HL-60/S4 (cell line): ENCODE data around the gene ANKLE1.
"Not testable (repeated sequence)": the region's sequence is repeated elsewhere in the genome, so short reads cannot be mapped to it uniquely, and the experiment has no call there.

Experiments used
- in situ Hi-C: fragments of 300-500 bp; cut with MboI; formaldehyde crosslinking; loops from 2 replicates; pipeline ENCODE4 v1.14.3; 2022; ENCODE audit warnings: low sequenced_read_pairs

Gene ANKLE1

DNA sequence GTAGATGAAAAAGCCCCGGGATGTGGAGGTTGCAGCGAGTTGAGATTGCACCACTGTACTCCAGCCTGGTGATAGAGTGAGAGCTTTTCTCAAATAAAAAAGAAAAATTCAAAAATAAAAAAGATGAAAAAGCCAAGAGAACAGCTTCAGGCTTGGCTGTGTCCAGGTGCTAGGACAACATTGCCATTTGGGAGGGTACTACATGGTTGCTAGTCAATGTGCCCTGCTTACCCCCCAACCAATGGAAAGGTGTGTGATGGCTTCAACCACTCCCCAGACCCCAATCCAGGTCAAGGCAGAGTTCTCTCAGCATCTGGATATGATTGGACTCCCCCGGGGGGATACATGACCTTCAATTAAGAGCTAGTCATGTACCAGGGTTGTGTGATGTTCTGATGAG is 2.3 kb upstream of the ANKLE1 start:
- in situ Hi-C loops, result no loop called here

DNA sequence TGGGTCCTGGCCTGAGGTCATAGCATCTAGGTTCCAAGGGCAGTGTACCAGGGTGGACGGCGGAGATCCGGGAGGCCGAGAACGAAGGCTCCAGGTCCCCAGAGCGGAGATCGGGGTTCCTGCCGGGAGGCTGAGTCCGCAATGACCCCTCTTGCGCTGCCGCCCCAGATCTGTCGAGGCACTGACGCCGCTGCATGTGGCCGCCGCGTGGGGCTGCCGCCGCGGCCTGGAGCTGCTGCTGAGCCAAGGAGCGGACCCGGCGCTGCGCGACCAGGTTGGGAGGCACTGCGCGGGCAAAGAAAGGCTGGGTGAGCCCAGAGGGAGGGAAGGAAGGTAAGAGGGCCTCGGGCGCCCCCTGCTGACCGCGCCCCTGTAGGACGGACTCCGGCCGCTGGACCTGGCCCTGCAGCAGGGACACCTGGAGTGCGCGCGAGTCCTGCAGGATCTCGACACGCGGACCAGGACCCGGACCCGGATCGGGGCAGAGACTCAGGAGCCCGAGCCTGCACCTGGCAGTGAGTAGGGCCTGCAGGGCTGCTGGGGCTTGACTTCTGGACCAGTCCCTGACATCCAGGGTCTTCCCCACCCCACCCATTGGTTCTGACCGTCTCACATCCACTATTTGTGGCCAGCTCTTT is 906 bp downstream of the ANKLE1 start:
- in situ Hi-C loops, result loop anchor here (5.0 kb wide), 1 partner anchor 215 kb away; no protein-coding TSS in a partner anchor

DNA sequence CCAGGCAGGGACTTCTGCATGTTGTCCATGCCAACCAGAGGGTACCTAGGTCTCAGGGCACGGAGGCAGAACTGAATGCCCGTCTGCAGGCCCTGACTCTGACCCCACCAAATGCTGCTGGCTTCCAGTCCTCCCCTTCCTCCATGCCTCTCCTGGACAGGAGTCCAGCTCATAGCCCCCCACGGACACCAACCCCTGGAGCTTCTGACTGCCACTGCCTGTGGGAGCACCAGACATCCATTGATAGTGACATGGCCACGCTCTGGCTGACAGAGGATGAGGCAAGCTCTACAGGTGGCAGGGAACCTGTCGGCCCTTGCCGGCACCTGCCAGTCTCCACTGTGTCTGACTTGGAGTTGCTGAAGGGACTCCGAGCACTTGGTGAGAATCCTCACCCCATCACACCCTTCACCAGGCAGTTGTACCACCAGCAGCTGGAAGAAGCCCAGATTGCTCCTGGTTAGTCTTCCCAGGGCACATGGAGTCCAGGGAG is 1.8 kb downstream of the ANKLE1 start:
- in situ Hi-C loops, result loop anchor here (5.0 kb wide), 1 partner anchor 216 kb away; no protein-coding TSS in a partner anchor

- in situ Hi-C loops, result loop anchor here (5.0 kb wide), 1 partner anchor 102 kb away; no protein-coding TSS in a partner anchor
Observed at GRCh38 chr19:17285415-17286135, 3.9 kb downstream of the ANKLE1 start.

DNA sequence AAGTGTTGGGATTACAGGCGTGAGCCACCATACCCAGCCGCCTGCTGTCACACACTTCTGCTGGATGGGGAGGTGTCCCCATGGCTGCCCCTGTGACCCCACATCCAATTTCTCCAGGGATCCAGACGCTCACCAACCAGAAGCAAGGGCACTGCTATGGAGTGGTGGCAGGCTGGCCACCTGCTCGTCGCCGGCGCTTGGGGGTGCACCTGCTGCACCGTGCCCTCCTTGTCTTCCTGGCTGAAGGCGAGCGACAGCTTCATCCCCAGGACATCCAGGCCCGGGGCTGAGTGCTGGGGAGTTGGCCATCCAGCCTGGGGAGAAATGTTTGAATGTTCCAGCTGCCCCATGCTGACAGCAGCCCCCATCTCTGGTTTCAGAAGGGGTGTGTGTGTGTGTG is 4.6 kb downstream of the ANKLE1 start:
- in situ Hi-C loops, result loop anchor here (5.0 kb wide), 1 partner anchor 101 kb away; no protein-coding TSS in a partner anchor

DNA sequence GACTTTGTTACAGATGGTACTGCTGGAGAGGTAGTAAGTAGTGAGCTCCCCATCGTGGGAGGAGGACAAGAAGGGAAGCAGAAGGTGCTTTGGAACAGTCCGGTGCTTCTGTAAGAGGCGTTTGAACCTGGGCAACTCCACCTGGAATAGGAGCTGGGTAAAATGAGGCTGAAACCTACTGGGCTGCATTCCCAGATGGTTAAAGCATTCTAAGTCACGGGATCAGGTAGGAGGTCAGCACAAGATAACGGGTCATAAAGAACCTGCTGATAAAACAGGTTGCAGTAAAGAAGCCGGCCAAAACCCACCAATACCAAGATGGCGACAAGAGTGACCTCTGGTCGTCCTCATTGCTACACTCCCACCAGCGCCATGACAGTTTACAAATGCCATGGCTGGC is 5.1 kb downstream of the ANKLE1 start:
- in situ Hi-C loops, result loop anchor here (5.0 kb wide), 1 partner anchor 101 kb away; no protein-coding TSS in a partner anchor

DNA sequence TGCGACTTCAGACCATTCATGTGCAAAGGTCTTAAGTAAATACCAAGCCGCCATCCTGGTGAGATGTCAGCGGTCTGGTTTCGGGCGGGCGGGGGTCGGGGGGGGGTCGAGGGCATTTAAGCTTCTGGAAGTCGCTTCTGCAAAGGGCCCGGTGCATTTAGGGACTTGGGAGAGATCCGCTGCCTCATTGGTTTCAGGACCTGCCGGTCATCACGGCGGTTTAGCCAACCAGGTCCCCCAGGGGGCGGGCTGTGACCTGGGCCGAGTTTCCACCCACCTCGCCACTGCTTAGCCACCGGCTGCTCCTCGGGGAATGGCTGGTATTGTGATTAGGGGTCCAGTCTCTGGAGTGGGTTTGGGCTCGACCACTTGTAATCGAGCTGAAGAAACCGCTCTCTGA is 7.8 kb downstream of the ANKLE1 start:
- in situ Hi-C loops, result loop anchor here (5.0 kb wide), 1 partner anchor 98 kb away; no protein-coding TSS in a partner anchor

DNA sequence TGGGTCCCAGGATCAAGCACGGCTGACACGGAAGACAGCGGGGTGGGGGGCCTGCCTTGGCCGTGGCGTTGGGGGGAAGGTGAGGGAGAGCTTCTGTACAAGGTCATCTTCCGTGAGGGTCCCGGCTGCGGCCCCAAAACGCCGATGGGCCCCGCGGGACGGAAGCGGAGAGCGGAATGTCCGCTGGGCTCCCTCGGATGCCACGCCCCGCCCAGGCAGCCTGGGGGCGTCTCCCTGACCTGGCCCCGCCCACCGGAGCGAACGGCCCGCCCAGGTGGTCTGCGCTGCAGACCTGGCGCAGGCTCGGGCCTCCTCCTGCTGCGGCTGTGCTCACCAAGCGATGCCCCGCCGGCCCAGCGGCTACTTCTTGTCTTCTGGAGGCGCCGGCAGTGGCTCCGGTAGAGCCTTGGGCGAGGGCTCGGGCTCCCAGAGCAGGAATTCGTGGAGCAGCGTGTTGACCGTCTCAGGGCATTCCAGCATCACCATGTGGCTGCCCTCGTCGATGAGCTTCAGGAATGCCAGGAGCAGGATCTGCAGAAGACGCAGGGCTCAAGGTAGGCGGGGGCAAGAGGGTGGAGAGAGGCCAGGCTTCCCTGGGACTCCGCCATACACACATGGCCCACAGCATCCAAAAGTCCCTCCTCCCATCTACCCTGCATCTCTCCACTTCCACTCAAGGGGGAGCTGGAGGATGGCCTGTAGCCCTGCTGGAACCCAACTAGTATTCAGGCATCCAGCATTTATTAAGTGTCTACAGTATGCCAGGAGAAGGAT is 10.8 kb downstream of the ANKLE1 start:
- in situ Hi-C loops, result no loop called here

- in situ Hi-C loops, result no loop called here
Observed at GRCh38 chr19:17293605-17294004, 11.9 kb downstream of the ANKLE1 start.

GRCh38 chr19:17294051-17294891 is 12.6 kb downstream of the ANKLE1 start:
- in situ Hi-C loops, result no loop called here

DNA sequence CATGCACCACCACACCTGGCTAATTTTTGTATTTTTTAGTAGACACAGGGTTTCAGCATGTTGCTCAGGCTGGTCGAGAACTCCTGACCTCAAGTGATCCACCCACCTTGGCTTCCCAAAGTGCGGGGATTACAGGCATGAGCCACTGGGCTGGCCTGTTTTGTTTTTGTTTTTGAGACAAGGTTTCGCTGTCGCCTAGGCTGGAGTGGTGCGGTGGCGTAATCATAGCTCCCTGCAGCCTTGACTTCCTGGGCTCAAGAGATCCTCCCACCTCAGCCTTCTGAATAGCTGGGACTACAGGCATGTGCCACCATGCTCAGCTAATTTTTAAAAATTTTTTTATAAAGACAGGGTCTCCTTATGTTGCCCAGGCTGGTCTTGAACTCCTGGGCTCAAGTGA is 13.8 kb downstream of the ANKLE1 start:
- in situ Hi-C loops, result not testable (repeated sequence)

- in situ Hi-C loops, result no loop called here
Observed at GRCh38 chr19:17296273-17296672, 14.6 kb downstream of the ANKLE1 start.

- in situ Hi-C loops, result no loop called here
Observed at GRCh38 chr19:17296976-17297375, 15.3 kb downstream of the ANKLE1 start.

DNA sequence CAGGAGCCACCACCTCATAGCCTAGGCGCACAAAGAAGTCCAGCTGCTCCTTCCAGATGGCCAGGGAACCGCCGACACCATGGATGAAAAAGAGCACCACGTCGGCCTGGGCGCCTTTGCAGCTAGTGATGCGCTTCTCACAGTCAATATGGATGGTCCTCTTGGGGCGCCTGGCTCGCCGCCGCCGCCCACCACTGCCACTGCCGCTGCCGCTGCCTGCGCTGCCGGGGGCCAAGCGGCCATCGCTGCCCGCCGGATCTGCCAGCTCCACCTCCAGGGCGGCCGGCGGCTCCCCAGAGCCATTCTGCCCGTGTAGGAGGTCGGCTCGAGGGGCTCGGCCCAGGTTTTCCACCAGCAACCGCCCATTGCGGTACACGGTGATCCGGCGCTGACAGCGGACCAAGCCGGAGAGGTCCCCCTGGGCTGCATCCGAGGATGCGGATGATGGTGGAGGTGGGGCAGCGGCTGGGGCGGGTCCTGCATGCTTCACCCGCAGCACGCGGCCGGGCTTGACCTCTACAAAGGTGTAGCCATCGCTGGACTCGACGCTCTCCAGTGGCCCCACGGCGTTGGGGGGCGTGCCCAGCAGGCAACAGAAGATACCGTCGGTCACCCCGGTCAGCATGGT is 19.4 kb downstream of the ANKLE1 start:
- in situ Hi-C loops, result no loop called here

DNA sequence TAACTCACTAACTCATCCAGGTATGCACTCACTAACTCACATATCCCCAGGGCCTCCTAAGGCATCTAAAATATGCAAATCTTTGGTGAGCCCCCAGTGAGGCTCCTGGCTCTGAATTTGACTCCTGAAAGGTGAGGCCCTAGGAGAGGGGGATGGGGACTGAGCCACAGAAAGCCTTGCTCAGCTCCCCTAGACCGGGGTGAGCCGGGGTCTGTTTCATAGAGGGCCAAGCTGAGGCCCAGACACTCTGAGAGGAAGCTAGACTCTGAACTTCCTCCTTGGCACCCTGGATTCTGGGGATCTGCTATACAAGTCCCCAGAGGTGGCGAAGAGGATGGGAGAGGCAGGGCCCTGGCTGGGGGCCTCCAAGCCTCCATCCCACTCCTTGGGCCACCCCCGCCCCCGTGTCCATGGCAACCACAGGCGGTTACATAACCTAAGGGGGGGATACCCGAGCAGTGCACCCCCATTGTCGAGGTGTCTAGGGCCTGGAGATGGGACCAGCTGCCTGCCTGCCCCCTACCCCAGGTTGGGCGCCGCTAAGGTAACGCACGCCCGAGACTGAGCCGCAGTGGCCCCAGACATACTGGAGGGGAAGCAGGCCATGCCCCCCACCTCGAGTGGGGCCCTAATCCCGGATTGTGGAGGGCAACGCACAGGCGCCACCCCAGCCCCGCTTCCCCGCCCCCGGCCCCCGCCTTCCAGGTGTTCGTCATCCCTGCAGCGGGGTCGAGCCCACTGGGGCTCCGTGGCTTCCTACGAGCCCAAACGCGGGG is 20.9 kb downstream of the ANKLE1 start:
- in situ Hi-C loops, result no loop called here

DNA sequence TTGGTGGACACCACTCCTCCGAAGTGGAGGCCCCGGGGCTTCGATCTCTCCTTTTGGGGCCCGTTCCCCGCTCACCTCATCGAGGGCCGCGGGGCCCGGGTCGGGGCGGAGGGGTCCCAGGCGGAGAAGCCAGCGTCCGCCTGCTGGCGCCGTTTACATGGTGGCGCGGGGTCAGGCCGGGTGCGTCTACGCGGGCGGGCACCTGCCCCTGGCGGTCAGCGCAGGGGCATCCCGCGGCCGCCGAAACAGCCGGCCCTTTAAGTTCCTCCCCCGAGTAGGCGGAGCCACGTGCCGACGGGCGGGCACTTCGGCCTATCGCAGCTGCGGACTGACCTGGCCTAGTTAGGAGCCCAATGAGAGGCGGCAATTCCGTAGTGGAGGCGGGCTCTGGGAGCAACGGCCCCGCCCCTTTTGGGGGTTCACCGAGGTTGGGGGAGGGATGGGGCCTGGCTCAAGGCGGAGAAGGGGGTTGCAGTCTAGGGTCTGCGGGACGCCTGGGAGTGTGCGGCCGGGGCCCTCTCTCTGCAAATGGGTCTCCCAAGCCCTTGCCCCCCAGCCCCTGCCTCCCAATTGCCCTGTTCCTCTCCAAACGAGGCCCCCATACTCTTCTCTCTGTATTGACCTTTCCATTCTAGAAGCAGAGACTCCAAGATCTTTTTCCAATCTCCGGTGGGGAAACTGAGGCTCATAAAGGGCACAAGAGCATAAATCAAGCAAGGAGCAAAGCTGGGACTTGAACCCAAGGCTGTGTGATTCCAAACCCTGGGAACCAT is 21.7 kb downstream of the ANKLE1 start, which contains the start of gene ABHD8:
Gene ABHD8, minus strand, starts transcription at position 259 of the 773 bp plus-strand sequence. CDS start 1,809 bp downstream, outside the sequence.
- in situ Hi-C loops, result no loop called here

DNA sequence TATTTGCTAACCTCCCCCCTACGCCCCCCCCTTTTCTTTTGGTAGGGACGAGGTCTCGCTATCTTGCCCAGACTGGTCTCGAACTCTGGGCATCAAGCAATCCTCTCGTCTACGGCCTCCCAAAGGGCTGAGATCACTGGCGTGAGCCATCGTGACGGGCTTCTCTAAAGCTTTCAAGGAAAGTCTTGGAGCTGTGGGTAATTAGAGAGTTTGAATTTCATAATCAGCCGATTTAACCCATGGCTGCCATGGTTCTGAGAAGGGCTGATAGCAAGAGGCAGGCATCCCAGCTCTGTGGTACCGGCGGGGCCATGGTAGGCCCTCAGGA is 22.2 kb downstream of the ANKLE1 start:
- in situ Hi-C loops, result no loop called here
